Measurements from ENCODE around the gene DOCK9.

GRCh38 chr13:98976941-98977340, 923 bp downstream of the DOCK9 start:
- TF ChIP-seq ELF1 (IDR thresholded peaks at IDR 0.05) (no peak), EZH2phosphoT487 (IDR thresholded peaks at IDR 0.05; ENCODE audit: borderline replicate concordance, low read depth) (no peak), JUND (IDR thresholded peaks at IDR 0.05) (no peak), TAF1 (IDR thresholded peaks at IDR 0.05; ENCODE audit: borderline replicate concordance, low read depth, low read length) (no peak), USF1 (IDR thresholded peaks at IDR 0.05; ENCODE audit: borderline replicate concordance, low read depth) (no peak), YY1 (IDR thresholded peaks at IDR 0.05; ENCODE audit: low read depth) (no peak), USF2 (IDR thresholded peaks at IDR 0.05; ENCODE audit: borderline replicate concordance, low read depth, low read length) (no peak), EP300 (IDR thresholded peaks at IDR 0.05; ENCODE audit: borderline replicate concordance in 1 of 2, low read depth in 1 of 2, low read length in 1 of 2) (no peak), CTCF (IDR thresholded peaks at IDR 0.05) (no peak), FOXJ3 (CRISPR knock-in tag; IDR thresholded peaks at IDR 0.05) (no peak), TCF12 (IDR thresholded peaks at IDR 0.05) (no peak), RFX5 (IDR thresholded peaks at IDR 0.05; ENCODE audit: low read length) (no peak)

All from SK-N-SH (cell line).